ENCODE data around the gene LAMTOR2. TPM values are rescaled to one million over a fixed set of nuclear protein-coding genes. Genes with fewer than 3 reads are reported as not detected.

LAMTOR2 gene
- total RNA-seq, 1 experiment from 2014 or later: 60.2 TPM

DNA sequence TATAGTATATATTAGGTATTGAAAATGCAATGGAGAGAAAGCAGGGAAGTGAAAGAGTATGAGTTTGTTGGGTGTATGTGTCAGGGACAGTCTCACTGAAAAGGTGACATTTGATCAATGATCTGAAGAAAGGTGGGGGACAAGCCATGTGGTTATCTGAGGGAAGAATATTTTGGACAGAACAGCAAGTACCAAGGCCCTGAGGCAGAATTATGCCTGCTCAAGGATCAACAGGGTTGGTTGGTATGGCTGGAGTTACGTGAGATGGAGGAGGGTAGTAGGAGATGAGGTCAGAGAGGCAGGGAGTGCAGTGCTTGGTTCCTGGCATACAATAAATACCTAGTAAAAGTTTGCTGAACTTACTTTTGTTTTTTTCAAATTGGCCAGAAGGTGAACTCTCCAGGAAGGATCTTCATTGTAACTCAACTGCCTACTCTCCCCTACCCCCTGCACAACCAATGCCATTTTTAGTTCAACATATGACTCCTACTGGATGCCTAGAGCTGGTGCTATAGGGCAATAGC, 1.8 kb downstream of the LAMTOR2 start:
- Histone ChIP-seq H3K27ac (ENCODE audit: low read depth, low read length) (no peak overlapping the region), H3K4me1 (ENCODE audit: control insufficient read depth in 1 of 2, insufficient read depth in 2 of 2, low read length in 2 of 2) (peaks cover 6 to 24% of the 10 kb centered on the region in 2 experiments; a peak in 3 of 4 replicates), H3K27me3 (ENCODE audit: insufficient read depth, low read length) (no peaks in the 10 kb centered on the region), H3K9me3 (ENCODE audit: control insufficient read depth in 1 of 2, insufficient read depth in 1 of 2, low read depth in 1 of 2, low read length in 2 of 2) (no peaks in the 10 kb centered on the region), H3K4me2 (ENCODE audit: low read length) (no peak overlapping the region; the same call in 1 of the 2 replicates), H3K9ac (ENCODE audit: low read length) (no peak overlapping the region), H3K79me2 (ENCODE audit: insufficient read depth, low read length) (peaks cover 31% of the 10 kb centered on the region), H3K4me3 (replicated peaks in 1 of 2; ENCODE audit: low read depth in 1 of 2, low read length in 2 of 2) (no peak overlapping the region), H2AFZ (ENCODE audit: low read depth, low read length, poor library complexity, severe bottlenecking) (no peak overlapping the region), H4K20me1 (ENCODE audit: insufficient read depth) (no peaks in the 10 kb centered on the region), H3K36me3 (ENCODE audit: control insufficient read depth in 1 of 2, insufficient read depth in 2 of 2, low read length in 2 of 2) (no peaks in the 10 kb centered on the region; a peak in 1 of 4 replicates), H3K9me2 (ENCODE audit: insufficient read depth) (no peaks in the 10 kb centered on the region)
- RAD21 ChIA-PET (ENCODE audit: low non-redundant PET in 1 of 2, low total read pairs in 2 of 2, uncharacterized antibody in 2 of 2, unreplicated experiment in 2 of 2): no interaction called here
- CTCF ChIA-PET: no interaction called here
- TF ChIP-seq SRF (IDR thresholded peaks at IDR 0.05; ENCODE audit: low read depth): no peak
- TF ChIP-seq SIN3A (IDR thresholded peaks at IDR 0.05; ENCODE audit: low read depth): no peak
- TF ChIP-seq TCF7L2 (IDR thresholded peaks at IDR 0.05; ENCODE audit: borderline replicate concordance, extremely low read depth, insufficient read depth, insufficient read length): no peak
- no peak for TF ChIP-seq ZFX (IDR thresholded peaks at IDR 0.05)
- TF ChIP-seq EZH2 (IDR thresholded peaks at IDR 0.05): no peak
- TF ChIP-seq, protein P1, sequence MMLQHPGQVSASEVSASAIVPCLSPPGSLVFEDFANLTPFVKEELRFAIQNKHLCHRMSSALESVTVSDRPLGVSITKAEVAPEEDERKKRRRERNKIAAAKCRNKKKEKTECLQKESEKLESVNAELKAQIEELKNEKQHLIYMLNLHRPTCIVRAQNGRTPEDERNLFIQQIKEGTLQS (IDR thresholded peaks at IDR 0.05): no peak
- TF ChIP-seq JUND (IDR thresholded peaks at IDR 0.05): no peak
- TF ChIP-seq FOSL1 (IDR thresholded peaks at IDR 0.05; ENCODE audit: low read depth): no peak
- no peak for TF ChIP-seq YY1 (IDR thresholded peaks at IDR 0.05; ENCODE audit: extremely low read depth, insufficient replicate concordance, low read depth, low read length)
- TF ChIP-seq CBX3 (IDR thresholded peaks at IDR 0.05; ENCODE audit: low read depth): no peak
- TF ChIP-seq EZH2phosphoT487 (IDR thresholded peaks at IDR 0.05; ENCODE audit: borderline replicate concordance): no peak
- TF ChIP-seq POLR2A (IDR thresholded peaks at IDR 0.05; ENCODE audit: borderline replicate concordance, extremely low read depth, insufficient read depth, insufficient read length): no peak
- no peak for TF ChIP-seq CEBPB (IDR thresholded peaks at IDR 0.05; ENCODE audit: low read depth)
- no peak for TF ChIP-seq ZNF274 (IDR thresholded peaks at IDR 0.05; ENCODE audit: low read depth, low read length)
- TF ChIP-seq, protein P2, sequence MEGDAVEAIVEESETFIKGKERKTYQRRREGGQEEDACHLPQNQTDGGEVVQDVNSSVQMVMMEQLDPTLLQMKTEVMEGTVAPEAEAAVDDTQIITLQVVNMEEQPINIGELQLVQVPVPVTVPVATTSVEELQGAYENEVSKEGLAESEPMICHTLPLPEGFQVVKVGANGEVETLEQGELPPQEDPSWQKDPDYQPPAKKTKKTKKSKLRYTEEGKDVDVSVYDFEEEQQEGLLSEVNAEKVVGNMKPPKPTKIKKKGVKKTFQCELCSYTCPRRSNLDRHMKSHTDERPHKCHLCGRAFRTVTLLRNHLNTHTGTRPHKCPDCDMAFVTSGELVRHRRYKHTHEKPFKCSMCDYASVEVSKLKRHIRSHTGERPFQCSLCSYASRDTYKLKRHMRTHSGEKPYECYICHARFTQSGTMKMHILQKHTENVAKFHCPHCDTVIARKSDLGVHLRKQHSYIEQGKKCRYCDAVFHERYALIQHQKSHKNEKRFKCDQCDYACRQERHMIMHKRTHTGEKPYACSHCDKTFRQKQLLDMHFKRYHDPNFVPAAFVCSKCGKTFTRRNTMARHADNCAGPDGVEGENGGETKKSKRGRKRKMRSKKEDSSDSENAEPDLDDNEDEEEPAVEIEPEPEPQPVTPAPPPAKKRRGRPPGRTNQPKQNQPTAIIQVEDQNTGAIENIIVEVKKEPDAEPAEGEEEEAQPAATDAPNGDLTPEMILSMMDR (IDR thresholded peaks at IDR 0.05 in 2 of 3, conservative IDR thresholded peaks at IDR 0.05 in 1 of 3; ENCODE audit: borderline replicate concordance in 1 of 3, insufficient read depth in 1 of 3, low read depth in 2 of 3, low read length in 2 of 3): no peak
- ATAC-seq: no peak
- intact Hi-C loops (cut with micrococcal nuclease): no loop called here
- BruUV-seq (replicated peaks): no TSS peak
- DNase-seq (ENCODE audit: low read depth, low spot score): no peak
- POLR2A ChIA-PET: interaction anchor here (0.7 kb wide), 1 partner anchor 428 kb away, joined by 3 read pairs; no protein-coding TSS in a partner anchor

All from HCT116 (cell line).